ENCODE data around the gene COLEC11. TPM values are rescaled to one million over a fixed set of nuclear protein-coding genes. Genes with fewer than 3 reads are reported as not detected.
"Not testable (repeated sequence)": the region's sequence is repeated elsewhere in the genome, so short reads cannot be mapped to it uniquely, and the experiment has no call there.

Gene COLEC11
- total RNA-seq, 2 experiments from 2014 or later = 0.47 TPM; not detected in 1

GRCh38 chr2:3657881-3658280 lies 63.0 kb downstream of the COLEC11 start, which contains the start of gene ALLC:
Gene ALLC, plus strand, starts transcription at chr2:3658200. Its CDS starts 12,958 bp downstream, at chr2:3671158.
- H3K9me3 ChIP-seq (ENCODE audit: control insufficient read depth in 1 of 2, insufficient read depth in 1 of 2, low read length in 2 of 2) = peaks cover 0 to 4% of the 10 kb centered on the region in 2 experiments
- intact Hi-C loops (cut with DNase I, micrococcal nuclease) = loop anchor here in 1 of 2 experiments (10.0 kb wide), 1 partner anchor 83 kb away; the partner anchor contains the start of gene RPS7
- CTCF ChIA-PET = no interaction called here
- no peaks in the 10 kb centered on the region for H3K36me3 ChIP-seq (ENCODE audit: insufficient read depth, low read length)
- no peaks in the 10 kb centered on the region for H3K27me3 Mint-ChIP-seq
- no peaks in the 10 kb centered on the region for H3K27me3 ChIP-seq (ENCODE audit: control insufficient read depth in 1 of 2, insufficient read depth in 2 of 2, low read length in 2 of 2)
- H3K27ac Mint-ChIP-seq = no peak within 1 kb of the TSS
- no peak within 1 kb of the TSS for H3K4me3 ChIP-seq (ENCODE audit: low read length)
- no peak for ATAC-seq (ENCODE audit: poor library complexity)
- peaks cover 2% of the 10 kb centered on the region for H3K4me1 ChIP-seq (ENCODE audit: insufficient read depth, low read length)
- H3K27ac ChIP-seq (ENCODE audit: low read depth in 1 of 2, low read length in 2 of 2) = no peak within 1 kb of the TSS
- no peak within 1 kb of the TSS for H3K4me3 Mint-ChIP-seq
- peaks cover 4% of the 10 kb centered on the region for H3K4me1 Mint-ChIP-seq (ENCODE audit: low read depth)
- POLR2A ChIA-PET = no interaction called here
- no peak for DNase-seq
- no peak for TF ChIP-seq CTCF (IDR thresholded peaks at IDR 0.05)
- H3K9me3 Mint-ChIP-seq = no peaks in the 10 kb centered on the region
- no peaks in the 10 kb centered on the region for H3K36me3 Mint-ChIP-seq (ENCODE audit: low read depth)

GRCh38 chr2:3659447-3660432 lies 64.8 kb downstream of the COLEC11 start:
- Mint-ChIP-seq H3K27me3 (no peaks in the 10 kb centered on the region), H3K27ac (no peak overlapping the region), H3K4me1 (ENCODE audit: low read depth) (peaks cover 4% of the 10 kb centered on the region), H3K4me3 (no peak overlapping the region), H3K36me3 (ENCODE audit: low read depth) (no peaks in the 10 kb centered on the region), H3K9me3 (no peaks in the 10 kb centered on the region)
- Histone ChIP-seq H3K27me3 (ENCODE audit: control insufficient read depth in 1 of 2, insufficient read depth in 2 of 2, low read length in 2 of 2) (no peaks in the 10 kb centered on the region), H3K36me3 (ENCODE audit: insufficient read depth, low read length) (no peaks in the 10 kb centered on the region), H3K9me3 (ENCODE audit: control insufficient read depth in 1 of 2, insufficient read depth in 1 of 2, low read length in 2 of 2) (peaks cover 0 to 4% of the 10 kb centered on the region in 2 experiments), H3K4me1 (ENCODE audit: insufficient read depth, low read length) (peaks cover 2% of the 10 kb centered on the region), H3K27ac (ENCODE audit: low read depth in 1 of 2, low read length in 2 of 2) (no peak overlapping the region), H3K4me3 (ENCODE audit: low read length) (no peak overlapping the region)
- DNase-seq = no peak
- no peak for TF ChIP-seq CTCF (IDR thresholded peaks at IDR 0.05)
- ChIA-PET CTCF (interaction anchor here (1.1 kb wide), 1 partner anchor 236 kb away, joined by 3 read pairs; no protein-coding TSS in a partner anchor), POLR2A (no interaction called here)
- no peak for ATAC-seq (ENCODE audit: poor library complexity)
- intact Hi-C loops (cut with DNase I, micrococcal nuclease) = loop anchor here in 1 of 2 experiments (10.0 kb wide), 1 partner anchor 85 kb away; the partner anchor contains the start of gene RPS7

- intact Hi-C loops (cut with DNase I, micrococcal nuclease); ATAC-seq (ENCODE audit: poor library complexity); H3K36me3 Mint-ChIP-seq (ENCODE audit: low read depth); H3K4me1 Mint-ChIP-seq (ENCODE audit: low read depth); H3K27ac ChIP-seq (ENCODE audit: low read depth in 1 of 2, low read length in 2 of 2); H3K4me1 ChIP-seq (ENCODE audit: insufficient read depth, low read length); H3K27me3 ChIP-seq (ENCODE audit: control insufficient read depth in 1 of 2, insufficient read depth in 2 of 2, low read length in 2 of 2); H3K4me3 Mint-ChIP-seq; H3K27ac Mint-ChIP-seq; H3K27me3 Mint-ChIP-seq; CTCF ChIA-PET; H3K36me3 ChIP-seq (ENCODE audit: insufficient read depth, low read length); H3K9me3 ChIP-seq (ENCODE audit: control insufficient read depth in 1 of 2, insufficient read depth in 1 of 2, low read length in 2 of 2); POLR2A ChIA-PET; H3K4me3 ChIP-seq (ENCODE audit: low read length); H3K9me3 Mint-ChIP-seq: not testable (repeated sequence)
- DNase-seq = peak in 1 of 14 experiments; percentile 11
These were observed 65.7 kb downstream of the COLEC11 start for GRCh38 chr2:3660640-3661039.
